Panc1 (cell line): ENCODE data around the gene ARFGEF2.

Source experiments
- POLR2AphosphoS5 ChIP-seq: IDR thresholded peaks from 2 replicates; pipeline ENCODE4 v1.6.1; 2012; ENCODE audit warnings: mild to moderate bottlenecking, low read depth, low read length, moderate library complexity
- TF ChIP-seq, protein P1 (sequence below): fragments of 450-650 bp; IDR thresholded peaks from 2 replicates; pipeline ENCODE4 v1.5.1; 2017; ENCODE audit warnings: mild to moderate bottlenecking

DNA sequence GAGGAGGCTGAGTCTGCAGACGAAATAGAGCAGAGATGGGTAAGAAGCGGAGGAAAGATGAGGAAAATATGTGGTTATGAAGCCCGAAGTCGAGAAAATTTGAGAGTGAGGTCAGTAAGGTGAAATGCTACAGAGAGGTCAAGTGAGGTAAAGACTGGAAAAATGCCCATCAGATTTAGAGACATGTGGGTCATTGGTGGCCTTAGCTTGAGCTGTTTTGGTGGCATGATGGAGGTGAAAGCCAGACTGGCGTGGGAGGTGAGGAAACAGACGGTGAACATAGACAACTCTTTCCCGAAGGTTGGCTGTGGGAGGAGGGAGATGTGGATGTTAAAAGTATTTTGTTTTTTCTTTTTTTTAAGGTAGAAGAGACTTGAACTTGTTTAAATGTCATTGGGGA lies 9.4 kb downstream of the ARFGEF2 start:
- TF ChIP-seq POLR2AphosphoS5: no peak
- TF ChIP-seq, protein P1, sequence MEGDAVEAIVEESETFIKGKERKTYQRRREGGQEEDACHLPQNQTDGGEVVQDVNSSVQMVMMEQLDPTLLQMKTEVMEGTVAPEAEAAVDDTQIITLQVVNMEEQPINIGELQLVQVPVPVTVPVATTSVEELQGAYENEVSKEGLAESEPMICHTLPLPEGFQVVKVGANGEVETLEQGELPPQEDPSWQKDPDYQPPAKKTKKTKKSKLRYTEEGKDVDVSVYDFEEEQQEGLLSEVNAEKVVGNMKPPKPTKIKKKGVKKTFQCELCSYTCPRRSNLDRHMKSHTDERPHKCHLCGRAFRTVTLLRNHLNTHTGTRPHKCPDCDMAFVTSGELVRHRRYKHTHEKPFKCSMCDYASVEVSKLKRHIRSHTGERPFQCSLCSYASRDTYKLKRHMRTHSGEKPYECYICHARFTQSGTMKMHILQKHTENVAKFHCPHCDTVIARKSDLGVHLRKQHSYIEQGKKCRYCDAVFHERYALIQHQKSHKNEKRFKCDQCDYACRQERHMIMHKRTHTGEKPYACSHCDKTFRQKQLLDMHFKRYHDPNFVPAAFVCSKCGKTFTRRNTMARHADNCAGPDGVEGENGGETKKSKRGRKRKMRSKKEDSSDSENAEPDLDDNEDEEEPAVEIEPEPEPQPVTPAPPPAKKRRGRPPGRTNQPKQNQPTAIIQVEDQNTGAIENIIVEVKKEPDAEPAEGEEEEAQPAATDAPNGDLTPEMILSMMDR: no peak
